ENCODE data around the gene TGM1.
"Not testable (repeated sequence)": the region's sequence is repeated elsewhere in the genome, so short reads cannot be mapped to it uniquely, and the experiment has no call there.

Gene TGM1

GRCh38 chr14:24226473-24226872, 36.5 kb downstream of the TGM1 start:
- Mint-ChIP-seq H3K9me3 (no peaks in the 10 kb centered on the region), H3K36me3 (ENCODE audit: low read depth) (peaks cover 33% of the 10 kb centered on the region), H3K4me1 (ENCODE audit: low read depth) (peaks cover 37% of the 10 kb centered on the region), H3K4me3 (no peak overlapping the region), H3K27me3 (no peaks in the 10 kb centered on the region), H3K27ac (no peak overlapping the region)

- peaks cover 29% of the 10 kb centered on the region for H3K4me1 Mint-ChIP-seq (ENCODE audit: low read depth)
- peak overlapping the region; percentile 27 for H3K27ac Mint-ChIP-seq
- no peak overlapping the region for H3K4me3 Mint-ChIP-seq
- peaks cover 35% of the 10 kb centered on the region for H3K36me3 Mint-ChIP-seq (ENCODE audit: low read depth)
- H3K9me3 Mint-ChIP-seq = no peaks in the 10 kb centered on the region
- no peaks in the 10 kb centered on the region for H3K27me3 Mint-ChIP-seq
Measured at GRCh38 chr14:24224618-24225071, 38.3 kb downstream of the TGM1 start.

GRCh38 chr14:24222987-24223386, 40.0 kb downstream of the TGM1 start:
- H3K9me3 Mint-ChIP-seq, H3K4me3 Mint-ChIP-seq, H3K27ac Mint-ChIP-seq, H3K27me3 Mint-ChIP-seq: not testable (repeated sequence)
- peaks cover 20% of the 10 kb centered on the region for H3K4me1 Mint-ChIP-seq (ENCODE audit: low read depth)
- H3K36me3 Mint-ChIP-seq (ENCODE audit: low read depth) = peaks cover 37% of the 10 kb centered on the region

GRCh38 chr14:24219521-24219920, 43.5 kb downstream of the TGM1 start:
- no peak overlapping the region for H3K4me3 Mint-ChIP-seq
- H3K36me3 Mint-ChIP-seq (ENCODE audit: low read depth) = peaks cover 21% of the 10 kb centered on the region
- H3K4me1 Mint-ChIP-seq (ENCODE audit: low read depth) = peaks cover 22% of the 10 kb centered on the region
- no peaks in the 10 kb centered on the region for H3K27me3 Mint-ChIP-seq
- H3K9me3 Mint-ChIP-seq = no peaks in the 10 kb centered on the region
- no peak overlapping the region for H3K27ac Mint-ChIP-seq

- Mint-ChIP-seq H3K4me1 (ENCODE audit: low read depth) (peaks cover 24% of the 10 kb centered on the region), H3K27ac (no peak overlapping the region), H3K4me3 (no peak overlapping the region), H3K27me3 (no peaks in the 10 kb centered on the region), H3K36me3 (ENCODE audit: low read depth) (peaks cover 19% of the 10 kb centered on the region), H3K9me3 (no peaks in the 10 kb centered on the region)
Measured at GRCh38 chr14:24219080-24219479, 43.9 kb downstream of the TGM1 start.

GRCh38 chr14:24216876-24217275, 46.1 kb downstream of the TGM1 start:
- not testable (repeated sequence) for H3K9me3 Mint-ChIP-seq, H3K27me3 Mint-ChIP-seq

GRCh38 chr14:24216345-24216699, 46.7 kb downstream of the TGM1 start:
- Mint-ChIP-seq H3K27me3 (no peaks in the 10 kb centered on the region), H3K4me1 (ENCODE audit: low read depth) (peaks cover 51% of the 10 kb centered on the region)

More at GRCh38 chr14:24216876-24217275, 46.1 kb downstream of the TGM1 start:
- H3K36me3 Mint-ChIP-seq (ENCODE audit: low read depth) = peaks cover 30% of the 10 kb centered on the region
- H3K4me1 Mint-ChIP-seq (ENCODE audit: low read depth) = peaks cover 45% of the 10 kb centered on the region
- not testable (repeated sequence) for H3K4me3 Mint-ChIP-seq
- H3K27ac Mint-ChIP-seq = peak overlapping the region; percentile 34

GRCh38 chr14:24215495-24216344, 47.3 kb downstream of the TGM1 start, which contains the start of gene MDP1:
Gene MDP1, minus strand, starts transcription at chr14:24216066. Its CDS starts 111 bp downstream, at chr14:24215955.
- Mint-ChIP-seq H3K4me3 (peak within 1 kb of the TSS; percentile 99), H3K27ac (peak within 1 kb of the TSS; percentile 59), H3K36me3 (ENCODE audit: low read depth) (peaks cover 40% of the 10 kb centered on the region), H3K27me3 (no peaks in the 10 kb centered on the region), H3K4me1 (ENCODE audit: low read depth) (peaks cover 55% of the 10 kb centered on the region), H3K9me3 (no peaks in the 10 kb centered on the region)

More at GRCh38 chr14:24216345-24216699, 46.7 kb downstream of the TGM1 start:
- no peaks in the 10 kb centered on the region for H3K9me3 Mint-ChIP-seq
- peaks cover 35% of the 10 kb centered on the region for H3K36me3 Mint-ChIP-seq (ENCODE audit: low read depth)
- H3K4me3 Mint-ChIP-seq = peak overlapping the region; percentile 99
- peak overlapping the region; percentile 59 for H3K27ac Mint-ChIP-seq

GRCh38 chr14:24213866-24214662, 48.9 kb downstream of the TGM1 start:
- Mint-ChIP-seq H3K4me3 (peak overlapping the region; percentile 99), H3K4me1 (ENCODE audit: low read depth) (peaks cover 61% of the 10 kb centered on the region), H3K27ac (peak overlapping the region; percentile 99), H3K27me3 (no peaks in the 10 kb centered on the region), H3K9me3 (no peaks in the 10 kb centered on the region), H3K36me3 (ENCODE audit: low read depth) (peaks cover 50% of the 10 kb centered on the region)

- Mint-ChIP-seq H3K4me3 (peak within 1 kb of the TSS; percentile 99), H3K36me3 (ENCODE audit: low read depth) (peaks cover 50% of the 10 kb centered on the region), H3K9me3 (no peaks in the 10 kb centered on the region), H3K27me3 (no peaks in the 10 kb centered on the region), H3K27ac (peak within 1 kb of the TSS; percentile 99), H3K4me1 (ENCODE audit: low read depth) (peaks cover 61% of the 10 kb centered on the region)
Measured at GRCh38 chr14:24212924-24213865, 49.8 kb downstream of the TGM1 start, which contains the start of gene CHMP4A. Gene CHMP4A, minus strand, starts transcription at chr14:24213488. Its CDS starts 49 bp downstream, at chr14:24213439.

GRCh38 chr14:24211311-24211710, 51.7 kb downstream of the TGM1 start:
- peaks cover 59% of the 10 kb centered on the region for H3K36me3 Mint-ChIP-seq (ENCODE audit: low read depth)
- H3K27me3 Mint-ChIP-seq = no peaks in the 10 kb centered on the region
- peak overlapping the region; percentile 99 for H3K4me3 Mint-ChIP-seq
- peaks cover 73% of the 10 kb centered on the region for H3K4me1 Mint-ChIP-seq (ENCODE audit: low read depth)
- H3K9me3 Mint-ChIP-seq = no peaks in the 10 kb centered on the region
- peak overlapping the region; percentile 99 for H3K27ac Mint-ChIP-seq

- H3K27ac Mint-ChIP-seq = peak overlapping the region; percentile 2
- peaks cover 81% of the 10 kb centered on the region for H3K36me3 Mint-ChIP-seq (ENCODE audit: low read depth)
- peaks cover 5% of the 10 kb centered on the region for H3K9me3 Mint-ChIP-seq
- no peak overlapping the region for H3K4me3 Mint-ChIP-seq
- H3K27me3 Mint-ChIP-seq = no peaks in the 10 kb centered on the region
- H3K4me1 Mint-ChIP-seq (ENCODE audit: low read depth) = peaks cover 46% of the 10 kb centered on the region
Measured at GRCh38 chr14:24207625-24208024, 55.4 kb downstream of the TGM1 start.

- Mint-ChIP-seq H3K36me3 (ENCODE audit: low read depth) (peaks cover 86% of the 10 kb centered on the region), H3K27me3 (no peaks in the 10 kb centered on the region), H3K9me3 (peaks cover 7% of the 10 kb centered on the region), H3K4me1 (ENCODE audit: low read depth) (peaks cover 41% of the 10 kb centered on the region), H3K27ac (peak overlapping the region; percentile 54), H3K4me3 (no peak overlapping the region)
Measured at GRCh38 chr14:24207104-24207551, 55.8 kb downstream of the TGM1 start.

Measured in stimulated activated naive CD8-positive, alpha-beta T cell treated with anti-CD3 and anti-CD28 coated beads, Interleukin-15, Interleukin-2, amounts not matched to agents 100 ng/mL and 50 ng/mL, for 24 hours (primary cell).